ENCODE data around the gene RNF26.

- TF ChIP-seq CTCF (conservative IDR thresholded peaks at IDR 0.05; ENCODE audit: low read depth, low read length) (no peak), RAD21 (IDR thresholded peaks at IDR 0.05; ENCODE audit: low read length) (no peak), POLR2A (IDR thresholded peaks at IDR 0.05; ENCODE audit: low read depth, low read length) (no peak), MXI1 (IDR thresholded peaks at IDR 0.05; ENCODE audit: borderline replicate concordance, low read depth, low read length) (no peak)
These were observed 12.3 kb downstream of the RNF26 start, which contains the start of gene MFRP for GRCh38 chr11:119346605-119347004.

Data from IMR-90 (cell line).